Stimulated activated CD8-positive, alpha-beta memory T cell treated with anti-CD3 and anti-CD28 coated beads, Interleukin-7, amount 100 ng/mL, for 1 hour (primary cell): ENCODE results near the gene EXOSC9.
A peak's percentile ranks its signal among the peaks of the same experiment; 100 is the strongest.

Experiments used
- DNase-seq, 2 donors: peaks; one replicate each; pipeline ENCODE4 v3.0.0-alpha.2; 2020; ENCODE audit warnings: low read depth in 2 of 2

Gene EXOSC9

GRCh38 chr4:121823505-121824170, 22.5 kb downstream of the EXOSC9 start, which contains the start of gene CCNA2:
CCNA2 (minus strand) TSS chr4:121823883; CDS start chr4:121823628, 255 bp downstream.
- DNase-seq, result peak; percentile 87 to 93

DNA sequence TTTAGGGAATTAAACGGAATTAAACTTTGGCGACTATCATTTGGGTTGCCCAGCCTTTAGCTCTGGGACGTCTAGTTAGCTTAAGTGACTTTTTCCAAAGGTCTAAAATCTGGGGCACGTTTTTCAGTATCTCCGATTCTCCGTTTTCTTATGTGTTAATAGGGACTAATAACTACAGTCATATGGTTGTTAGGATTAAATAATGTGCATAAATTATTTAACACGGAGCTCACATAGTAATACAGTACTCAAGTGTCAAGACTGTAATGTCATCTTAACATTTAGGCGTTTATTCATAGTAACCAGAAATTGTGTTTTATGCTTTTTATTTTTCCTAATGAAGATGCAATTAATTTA, 23.0 kb downstream of the EXOSC9 start:
- no peak for DNase-seq

GRCh38 chr4:121824950-121825349, 23.8 kb downstream of the EXOSC9 start:
- no peak for DNase-seq

DNA sequence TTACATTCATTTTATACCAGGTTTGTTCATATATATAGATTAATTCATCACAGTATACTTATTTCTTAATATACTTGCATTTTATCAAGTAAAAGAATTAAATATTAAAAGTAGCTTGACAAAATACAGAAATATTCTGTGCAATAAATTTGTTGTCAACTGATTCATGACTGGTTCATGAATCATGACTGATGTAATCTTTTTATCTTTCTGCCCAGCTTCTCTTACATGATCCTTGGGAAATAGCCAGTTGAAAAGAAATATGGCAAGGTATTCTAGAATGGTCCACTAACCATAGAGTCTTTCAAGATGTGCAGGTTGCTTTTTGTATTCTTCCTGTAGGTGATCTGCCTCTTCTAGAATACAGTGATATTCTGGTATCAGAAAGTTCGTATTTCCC, 26.7 kb downstream of the EXOSC9 start:
- no peak for DNase-seq

GRCh38 chr4:121829511-121829910, 28.4 kb downstream of the EXOSC9 start:
- no peak for DNase-seq

DNA sequence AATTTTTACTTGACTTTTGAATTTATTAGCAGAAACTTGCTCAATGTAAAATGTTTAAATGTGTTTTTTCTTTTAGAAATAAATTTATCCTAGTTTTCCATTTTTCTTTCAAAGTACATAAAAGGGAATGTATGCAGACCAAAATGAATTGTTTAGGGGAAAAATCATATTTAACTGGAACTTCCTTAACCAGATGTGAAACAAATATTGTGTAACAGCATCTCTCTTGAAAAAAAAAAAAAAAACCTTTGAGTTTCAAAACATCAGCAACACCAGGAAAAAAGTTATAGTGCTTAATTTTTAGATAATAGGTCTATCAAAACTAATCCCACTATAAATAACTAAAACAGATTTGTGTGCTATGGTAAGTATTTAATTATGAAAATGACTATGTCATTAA, 37.0 kb downstream of the EXOSC9 start:
- DNase-seq, result no peak

DNA sequence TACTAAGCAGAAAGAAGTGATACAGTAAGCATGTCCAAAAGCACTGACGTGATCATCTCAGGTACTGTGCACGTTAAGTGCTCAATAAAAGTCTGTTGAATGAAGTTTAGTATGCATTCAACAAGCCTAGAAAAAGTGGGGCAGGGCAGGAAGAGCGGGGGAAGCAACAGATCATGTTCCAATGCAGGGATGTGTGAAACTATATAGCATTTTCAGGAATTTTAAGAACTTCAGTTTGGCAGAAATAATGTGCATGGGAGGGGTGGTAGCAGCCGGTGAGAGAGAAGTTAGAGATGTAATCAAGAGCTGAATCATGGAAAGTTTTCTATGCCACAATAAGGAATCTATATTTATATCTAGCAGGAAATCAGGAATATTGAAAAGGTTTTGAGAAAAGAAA, 41.7 kb downstream of the EXOSC9 start:
- no peak for DNase-seq

DNA sequence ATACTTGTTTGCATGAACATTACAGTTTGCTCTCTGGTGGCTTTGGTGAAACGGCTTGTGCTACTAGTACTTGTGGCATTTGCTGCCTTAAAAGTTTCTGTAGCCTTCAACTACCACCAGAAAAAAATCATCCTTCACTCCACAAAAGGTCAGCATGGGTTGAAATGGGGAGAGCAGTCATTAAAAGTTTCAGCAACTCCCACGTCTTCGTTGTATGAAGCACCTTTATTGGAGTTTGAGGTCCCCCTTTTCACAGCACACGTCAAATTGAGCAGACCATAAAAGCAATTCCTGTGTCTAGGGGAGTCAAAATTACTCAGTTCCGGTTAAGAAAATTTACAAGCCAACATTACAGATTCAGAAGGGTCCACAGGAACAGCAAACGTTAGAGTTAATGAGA, 45.5 kb downstream of the EXOSC9 start:
- no peak for DNase-seq

GRCh38 chr4:121851354-121851753, 50.2 kb downstream of the EXOSC9 start:
- no peak for DNase-seq

DNA sequence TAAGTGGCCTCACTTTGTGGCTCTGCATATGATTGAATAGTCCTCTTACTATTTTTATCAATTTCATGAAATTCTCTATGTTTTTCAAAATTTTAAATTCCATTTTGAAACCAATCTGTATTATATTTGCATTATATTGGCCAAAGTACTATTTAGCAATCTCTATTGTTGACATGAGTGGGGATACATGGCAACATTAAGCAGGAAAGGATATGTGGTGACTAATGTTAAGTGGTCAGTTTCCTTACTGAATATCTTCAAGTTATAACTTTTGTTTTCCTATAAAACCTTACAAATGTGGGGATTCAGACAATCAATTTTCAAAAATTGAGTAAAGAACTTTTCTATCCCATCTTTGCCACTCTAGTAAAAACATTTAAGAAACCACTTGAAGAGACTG, 59.0 kb downstream of the EXOSC9 start:
- no peak for DNase-seq

DNA sequence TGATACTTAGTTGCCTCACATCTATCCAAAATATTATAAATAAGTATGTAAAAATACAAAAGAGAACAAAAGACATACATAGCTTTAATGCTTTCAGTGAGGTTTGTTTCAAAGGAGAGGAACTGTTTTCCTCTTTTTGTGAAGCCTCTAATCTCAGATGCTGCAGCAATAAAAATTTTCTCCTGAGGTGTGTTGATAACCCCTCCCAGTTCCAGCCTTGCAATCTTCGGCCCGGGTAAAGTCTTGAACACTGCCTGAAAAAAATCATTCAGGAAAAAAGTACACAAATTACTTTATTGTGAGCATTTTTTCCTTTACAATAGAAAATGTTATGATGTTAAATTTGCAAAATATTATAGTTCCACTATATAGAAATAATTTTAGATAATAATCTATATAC, 60.3 kb downstream of the EXOSC9 start:
- DNase-seq, result no peak

GRCh38 chr4:121863799-121864198, 62.7 kb downstream of the EXOSC9 start:
- DNase-seq, result no peak
